ENCODE results near the gene GAS2L2.

GRCh38 chr17:35716897-35717465 is 36.1 kb downstream of the GAS2L2 start:
- TF ChIP-seq EZH2 (IDR thresholded peaks at IDR 0.05) (no peak), POLR2AphosphoS5 (IDR thresholded peaks at IDR 0.05; ENCODE audit: borderline replicate concordance, low read depth, low read length) (no peak), FOXP2 (optimal IDR thresholded peaks at IDR 0.05; ENCODE audit: control extremely low read depth, extremely low read length, insufficient read depth) (no peak)

Data from SK-N-MC (cell line).